ENCODE results near the gene NLGN1. TPM values are rescaled to one million over a fixed set of nuclear protein-coding genes. Genes with fewer than 3 reads are reported as not detected.

The NLGN1 gene
- total RNA-seq, 1 experiment from 2014 or later: not detected

DNA sequence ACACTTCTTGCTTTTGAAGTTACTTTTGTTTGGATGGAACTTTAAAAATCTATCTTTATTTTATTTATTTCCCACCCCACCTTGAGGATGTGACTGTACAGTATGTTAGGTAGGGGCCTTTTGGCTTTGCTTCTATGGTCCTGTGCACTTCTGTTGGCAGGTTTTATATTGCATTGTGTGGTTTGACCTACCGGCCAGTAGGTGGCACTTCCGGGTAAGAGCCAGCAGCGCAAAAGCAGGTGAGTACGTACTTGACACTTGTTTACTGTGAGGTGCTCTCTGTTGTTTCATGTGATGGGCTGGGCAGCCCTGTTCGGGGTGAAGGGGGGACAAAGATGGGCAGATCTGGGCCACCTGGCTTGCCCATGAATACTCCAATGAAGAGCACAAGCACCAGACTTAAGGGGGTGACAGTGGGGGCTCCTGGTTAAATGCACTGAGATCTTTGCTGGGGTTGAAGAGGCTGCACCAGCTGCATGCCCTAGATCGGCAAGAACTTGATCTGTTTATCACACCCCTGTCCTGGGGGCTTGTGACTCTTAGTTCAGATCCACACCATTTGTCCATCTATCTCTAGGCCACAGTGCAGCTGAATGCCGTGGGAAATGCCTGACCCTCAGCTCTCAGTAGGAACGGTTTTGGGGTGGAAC lies 131.6 kb downstream of the NLGN1 start:
- H3K9me2 ChIP-seq (ENCODE audit: insufficient read depth): no peaks in the 10 kb centered on the region
- H3K4me1 ChIP-seq (ENCODE audit: control insufficient read depth in 1 of 2, insufficient read depth in 2 of 2, low read length in 2 of 2): 0 out of 4 replicates have a peak, but pooled peaks cover 0 to 4% of the 10 kb centered on the region in 2 experiments
- DNase-seq (ENCODE audit: low read depth, low spot score): peak; percentile 58
- H3K9me3 ChIP-seq (ENCODE audit: control insufficient read depth in 1 of 2, insufficient read depth in 1 of 2, low read depth in 1 of 2, low read length in 2 of 2): no peaks in the 10 kb centered on the region
- H3K4me3 ChIP-seq (replicated peaks in 1 of 2; ENCODE audit: low read depth in 1 of 2, low read length in 2 of 2): no peak overlapping the region
- H3K36me3 ChIP-seq (ENCODE audit: control insufficient read depth in 1 of 2, insufficient read depth in 2 of 2, low read length in 2 of 2): no peaks in the 10 kb centered on the region
- ATAC-seq: peak; percentile 100
- BruUV-seq (replicated peaks): no TSS peak
- H4K20me1 ChIP-seq (ENCODE audit: insufficient read depth): no peaks in the 10 kb centered on the region
- no peaks in the 10 kb centered on the region for H3K79me2 ChIP-seq (ENCODE audit: insufficient read depth, low read length)
- CTCF ChIA-PET: no interaction called here
- no peaks in the 10 kb centered on the region for H3K27me3 ChIP-seq (ENCODE audit: insufficient read depth, low read length)
- POLR2A ChIA-PET: no interaction called here
- no peak overlapping the region for H3K27ac ChIP-seq (ENCODE audit: low read depth, low read length)
- intact Hi-C loops (cut with micrococcal nuclease): no loop called here
- RAD21 ChIA-PET (ENCODE audit: low non-redundant PET in 1 of 2, low total read pairs in 2 of 2, uncharacterized antibody in 2 of 2, unreplicated experiment in 2 of 2): no interaction called here
- H3K9ac ChIP-seq (ENCODE audit: low read length): no peak overlapping the region
- peak overlapping the region; percentile 90 for H2AFZ ChIP-seq (ENCODE audit: low read depth, low read length, poor library complexity, severe bottlenecking)
- H3K4me2 ChIP-seq (ENCODE audit: low read length): peak overlapping the region; percentile 47
- TF ChIP-seq ZFX (IDR thresholded peaks at IDR 0.05) (no peak), POLR2A (IDR thresholded peaks at IDR 0.05; ENCODE audit: borderline replicate concordance, extremely low read depth, insufficient read depth, insufficient read length) (no peak), SIN3A (IDR thresholded peaks at IDR 0.05; ENCODE audit: low read depth) (no peak), TCF7L2 (IDR thresholded peaks at IDR 0.05; ENCODE audit: borderline replicate concordance, extremely low read depth, insufficient read depth, insufficient read length) (no peak), SP1 (IDR thresholded peaks at IDR 0.05; ENCODE audit: low read depth) (no peak), EZH2 (IDR thresholded peaks at IDR 0.05) (no peak), SRF (IDR thresholded peaks at IDR 0.05; ENCODE audit: low read depth) (no peak), YY1 (IDR thresholded peaks at IDR 0.05; ENCODE audit: extremely low read depth, insufficient replicate concordance, low read depth, low read length) (no peak), ELF1 (IDR thresholded peaks at IDR 0.05; ENCODE audit: borderline replicate concordance, low read depth) (peak; percentile 53), CEBPB (IDR thresholded peaks at IDR 0.05; ENCODE audit: low read depth) (no peak), JUND (IDR thresholded peaks at IDR 0.05) (no peak), FOSL1 (IDR thresholded peaks at IDR 0.05; ENCODE audit: low read depth) (no peak), CTCF (IDR thresholded peaks at IDR 0.05 in 2 of 3, conservative IDR thresholded peaks at IDR 0.05 in 1 of 3; ENCODE audit: borderline replicate concordance in 1 of 3, insufficient read depth in 1 of 3, low read depth in 2 of 3, low read length in 2 of 3) (peak; percentile 44 to 82 (median 76)), POLR2AphosphoS5 (IDR thresholded peaks at IDR 0.05; ENCODE audit: low read depth, low read length) (no peak), RAD21 (IDR thresholded peaks at IDR 0.05; ENCODE audit: low read depth) (peak; percentile 57), EGR1 (IDR thresholded peaks at IDR 0.05; ENCODE audit: low read depth) (no peak), ZNF274 (IDR thresholded peaks at IDR 0.05; ENCODE audit: low read depth, low read length) (no peak), CBX3 (IDR thresholded peaks at IDR 0.05; ENCODE audit: low read depth) (peak; percentile 64; the same call in 1 of the 2 replicates), ZBTB33 (IDR thresholded peaks at IDR 0.05; ENCODE audit: extremely low read depth, insufficient replicate concordance, low read length) (no peak), EZH2phosphoT487 (IDR thresholded peaks at IDR 0.05; ENCODE audit: borderline replicate concordance) (no peak)
- TF ChIP-seq, protein P1, sequence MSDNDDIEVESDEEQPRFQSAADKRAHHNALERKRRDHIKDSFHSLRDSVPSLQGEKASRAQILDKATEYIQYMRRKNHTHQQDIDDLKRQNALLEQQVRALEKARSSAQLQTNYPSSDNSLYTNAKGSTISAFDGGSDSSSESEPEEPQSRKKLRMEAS (IDR thresholded peaks at IDR 0.05): no peak
- TF ChIP-seq, protein P2, sequence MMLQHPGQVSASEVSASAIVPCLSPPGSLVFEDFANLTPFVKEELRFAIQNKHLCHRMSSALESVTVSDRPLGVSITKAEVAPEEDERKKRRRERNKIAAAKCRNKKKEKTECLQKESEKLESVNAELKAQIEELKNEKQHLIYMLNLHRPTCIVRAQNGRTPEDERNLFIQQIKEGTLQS (IDR thresholded peaks at IDR 0.05): no peak
